CD14-positive monocyte (primary cell): ENCODE data around the gene ZNF23. TPM values are rescaled to one million over a fixed set of nuclear protein-coding genes. Genes with fewer than 3 reads are reported as not detected.

ENCODE experiments used
- DNase-seq, 3 donors: peaks; one replicate each; pipeline ENCODE4 v3.0.0-alpha.2; 2011 to 2022
- H2AFZ ChIP-seq: 2 replicates; pipeline ENCODE4 v1.6.0; 2012; ENCODE audit warnings: mild to moderate bottlenecking, low read depth, low read length, inconsistent platforms; ENCODE audit not compliant: insufficient read depth, poor library complexity, severe bottlenecking
- H3K27ac ChIP-seq, 2 donors: 1 replicate in 1 of 2; 2 replicates in 1 of 2; pipeline ENCODE4 v1.5.1; 2012 to 2013; ENCODE audit warnings: low read length in 2 of 2, control low read depth in 1 of 2, inconsistent platforms in 1 of 2, low read depth in 1 of 2, mild to moderate bottlenecking in 1 of 2
- H3K27me3 ChIP-seq, 2 donors: one replicate each; pipeline versions ENCODE4 v1.6.0 to v1.6.1; 2011 to 2013; ENCODE audit warnings: low read length in 2 of 2; ENCODE audit not compliant: control insufficient read depth in 2 of 2, insufficient read depth in 2 of 2
- H3K36me3 ChIP-seq, 2 donors: replicated peaks in 1 of 2; 1 replicate in 1 of 2; 2 replicates in 1 of 2; pipeline versions ENCODE4 v1.5.1 to v1.6.1; 2012 to 2013; ENCODE audit warnings: low read length in 2 of 2, control low read depth in 1 of 2, inconsistent platforms in 1 of 2, mild to moderate bottlenecking in 1 of 2; ENCODE audit not compliant: insufficient read depth in 2 of 2, control insufficient read depth in 1 of 2
- H3K4me1 ChIP-seq, 2 donors: 1 replicate in 1 of 2; 2 replicates in 1 of 2; pipeline versions ENCODE4 v1.5.1 to v1.6.1; 2012 to 2013; ENCODE audit warnings: low read length in 2 of 2, control low read depth in 1 of 2, inconsistent platforms in 1 of 2, mild to moderate bottlenecking in 1 of 2, moderate library complexity in 1 of 2; ENCODE audit not compliant: insufficient read depth in 2 of 2, control insufficient read depth in 1 of 2
- H3K4me2 ChIP-seq: replicated peaks from 2 replicates; pipeline ENCODE3; 2012; ENCODE audit warnings: low read length, moderate library complexity, mild to moderate bottlenecking; ENCODE audit not compliant: poor library complexity, severe bottlenecking; ENCODE audit errors: extremely low read depth
- H3K4me3 ChIP-seq, 3 experiments: fragments of 200-600 bp in 1 of 3; sonication (generic) in 1 of 3; replicated peaks in 1 of 3; 1 replicate in 2 of 3; 2 replicates in 1 of 3; pipeline ENCODE4 v1.5.1; 2011 to 2013; ENCODE audit warnings: low read length in 3 of 3, mild to moderate bottlenecking in 3 of 3, control low read depth in 2 of 3, low read depth in 2 of 3, inconsistent platforms in 1 of 3, moderate library complexity in 1 of 3
- H3K79me2 ChIP-seq: 2 replicates; pipeline ENCODE4 v1.6.0; 2012; ENCODE audit warnings: mild to moderate bottlenecking, control low read depth, inconsistent platforms, low read length, moderate library complexity; ENCODE audit not compliant: insufficient read depth
- H3K9ac ChIP-seq: 2 replicates; pipeline ENCODE4 v1.6.0; 2017; ENCODE audit warnings: low read length, mild to moderate bottlenecking; ENCODE audit not compliant: insufficient read depth, poor library complexity, severe bottlenecking
- H3K9me3 ChIP-seq, 2 donors: replicated peaks in 1 of 2; 1 replicate in 1 of 2; 2 replicates in 1 of 2; pipeline versions ENCODE4 v1.5.1 to v1.6.1; 2012 to 2013; ENCODE audit warnings: low read length in 2 of 2, control low read depth in 1 of 2; ENCODE audit not compliant: control insufficient read depth in 1 of 2, insufficient read depth in 1 of 2
- H4K20me1 ChIP-seq: 2 replicates; pipeline ENCODE4 v1.6.0; 2012; ENCODE audit warnings: mild to moderate bottlenecking, low read length, control low read depth, moderate library complexity; ENCODE audit not compliant: insufficient read depth
- H3K27ac Mint-ChIP-seq, 7 donors: one replicate each; pipeline ENCODE4 v1.8.0; 2020; ENCODE audit warnings: mild to moderate bottlenecking in 7 of 7, mixed read lengths in 7 of 7, moderate library complexity in 6 of 7, inconsistent platforms in 2 of 7
- H3K27me3 Mint-ChIP-seq, 3 donors: one replicate each; pipeline ENCODE4 v1.8.0; 2021 to 2022; ENCODE audit warnings: low read depth in 3 of 3, mild to moderate bottlenecking in 3 of 3, mixed read lengths in 3 of 3, moderate library complexity in 3 of 3, inconsistent platforms in 1 of 3
- H3K36me3 Mint-ChIP-seq, 2 donors: one replicate each; pipeline ENCODE4 v1.8.0; 2020; ENCODE audit warnings: mixed read lengths in 2 of 2, inconsistent platforms in 1 of 2, mild to moderate bottlenecking in 1 of 2
- H3K4me1 Mint-ChIP-seq: one replicate; pipeline ENCODE4 v1.8.0; 2020; ENCODE audit warnings: mild to moderate bottlenecking, mixed read lengths
- H3K4me3 Mint-ChIP-seq, 2 donors: one replicate each; pipeline ENCODE4 v1.8.0; 2020; ENCODE audit warnings: mild to moderate bottlenecking in 2 of 2, mixed read lengths in 2 of 2, moderate library complexity in 1 of 2
- H3K9me3 Mint-ChIP-seq, 7 donors: one replicate each; pipeline ENCODE4 v1.8.0; 2020 to 2022; ENCODE audit warnings: mixed read lengths in 7 of 7, mild to moderate bottlenecking in 6 of 7, moderate library complexity in 6 of 7, inconsistent platforms in 2 of 7
- WGBS: methylation state at CpG from one replicate; pipeline ENCODE4 v1.1.5; 2013; ENCODE audit warnings: missing lambda C conversion rate; ENCODE audit not compliant: insufficient coverage; 5-methylcytosine and 5-hydroxymethylcytosine counted together
- intact Hi-C, 2 donors: fragments of 100-400 bp; cut with micrococcal nuclease; formaldehyde crosslinking; loops; one replicate each; pipeline versions ENCODE4 v1.15.0 to v1.15.1; 2023
- polyA plus RNA-seq, 3 donors: library from polyadenylated mRNA; depleted of rRNA in 1 of 3; unstranded in 2 of 3; stranded (reverse) in 1 of 3; fragments of 300-500 nt in 2 of 3; fragments of >200 nt in 1 of 3; fragmentation: Illumina TruSeq in 2 of 3; gene quantifications; 1 replicate in 2 of 3; 2 replicates in 1 of 3; pipeline ENCODE4 v1.2.3, GENCODE V29; 2012 to 2021
- TF ChIP-seq, protein P1 (sequence below): fragments of 200-600 bp; IDR thresholded peaks from one replicate; pipeline ENCODE4 v1.8.0; 2022; ENCODE audit warnings: antibody characterized with exemption, mild to moderate bottlenecking

Gene ZNF23
- polyA plus RNA-seq, 3 donors = 2.1 to 3.9 (median 2.8) TPM

DNA sequence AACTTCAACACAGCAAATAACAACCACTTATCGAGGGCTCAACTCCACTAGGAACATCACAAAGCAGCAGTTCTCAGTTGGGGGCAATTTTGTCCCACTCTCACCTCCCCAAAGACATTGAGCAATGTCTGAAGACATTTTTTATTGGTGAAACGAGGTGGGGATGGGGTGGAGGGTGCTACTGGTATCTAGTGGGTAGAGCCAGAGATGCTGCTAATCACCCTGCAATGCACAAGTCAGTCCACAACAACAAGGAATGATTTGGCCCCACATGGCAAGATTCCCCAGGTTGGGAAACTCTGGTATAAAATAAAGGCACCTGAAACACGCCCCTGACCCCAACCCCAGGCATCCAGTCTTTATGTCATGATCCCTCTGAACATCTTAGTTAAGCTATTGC lies 53.5 kb downstream of the ZNF23 start:
- Histone ChIP-seq H3K9me3 (peaks cover 16 to 18% of the 10 kb centered on the region in 2 donors), H3K36me3 (no peaks in the 10 kb centered on the region), H3K4me3 (no peak overlapping the region), H3K27me3 (peaks cover 0 to 14% of the 10 kb centered on the region in 2 donors), H2AFZ (no peak overlapping the region), H3K4me2 (no peak overlapping the region), H3K9ac (no peak overlapping the region), H3K4me1 (no peaks in the 10 kb centered on the region), H4K20me1 (no peaks in the 10 kb centered on the region), H3K79me2 (no peaks in the 10 kb centered on the region), H3K27ac (no peak overlapping the region)
- Mint-ChIP-seq H3K4me3 (no peak overlapping the region), H3K27ac (no peak overlapping the region), H3K27me3 (peaks cover 21 to 57% (median 24%) of the 10 kb centered on the region in 3 donors), H3K36me3 (no peaks in the 10 kb centered on the region), H3K4me1 (peaks cover 6% of the 10 kb centered on the region), H3K9me3 (peaks cover 4 to 26% (median 17%) of the 10 kb centered on the region in 7 donors)
- intact Hi-C loops = no loop called here
- TF ChIP-seq, protein P1, sequence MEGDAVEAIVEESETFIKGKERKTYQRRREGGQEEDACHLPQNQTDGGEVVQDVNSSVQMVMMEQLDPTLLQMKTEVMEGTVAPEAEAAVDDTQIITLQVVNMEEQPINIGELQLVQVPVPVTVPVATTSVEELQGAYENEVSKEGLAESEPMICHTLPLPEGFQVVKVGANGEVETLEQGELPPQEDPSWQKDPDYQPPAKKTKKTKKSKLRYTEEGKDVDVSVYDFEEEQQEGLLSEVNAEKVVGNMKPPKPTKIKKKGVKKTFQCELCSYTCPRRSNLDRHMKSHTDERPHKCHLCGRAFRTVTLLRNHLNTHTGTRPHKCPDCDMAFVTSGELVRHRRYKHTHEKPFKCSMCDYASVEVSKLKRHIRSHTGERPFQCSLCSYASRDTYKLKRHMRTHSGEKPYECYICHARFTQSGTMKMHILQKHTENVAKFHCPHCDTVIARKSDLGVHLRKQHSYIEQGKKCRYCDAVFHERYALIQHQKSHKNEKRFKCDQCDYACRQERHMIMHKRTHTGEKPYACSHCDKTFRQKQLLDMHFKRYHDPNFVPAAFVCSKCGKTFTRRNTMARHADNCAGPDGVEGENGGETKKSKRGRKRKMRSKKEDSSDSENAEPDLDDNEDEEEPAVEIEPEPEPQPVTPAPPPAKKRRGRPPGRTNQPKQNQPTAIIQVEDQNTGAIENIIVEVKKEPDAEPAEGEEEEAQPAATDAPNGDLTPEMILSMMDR = no peak
- DNase-seq = no peak
- WGBS = 80% methylated on average over 1 of the region's 3 CpGs

GRCh38 chr16:71407731-71408130 lies 54.3 kb downstream of the ZNF23 start:
- Histone ChIP-seq H3K27me3 (peaks cover 0 to 14% of the 10 kb centered on the region in 2 donors), H3K4me2 (no peak overlapping the region), H3K79me2 (no peaks in the 10 kb centered on the region), H3K4me1 (no peaks in the 10 kb centered on the region), H3K9ac (no peak overlapping the region), H3K36me3 (no peaks in the 10 kb centered on the region), H3K27ac (no peak overlapping the region), H4K20me1 (no peaks in the 10 kb centered on the region), H3K9me3 (peaks cover 16 to 19% of the 10 kb centered on the region in 2 donors), H3K4me3 (no peak overlapping the region), H2AFZ (no peak overlapping the region)
- H3K36me3 Mint-ChIP-seq = no peaks in the 10 kb centered on the region
- no peak overlapping the region for H3K4me3 Mint-ChIP-seq
- DNase-seq = no peak
- H3K27me3 Mint-ChIP-seq = peaks cover 23 to 63% (median 24%) of the 10 kb centered on the region in 3 donors
- intact Hi-C loops = no loop called here
- H3K4me1 Mint-ChIP-seq = peaks cover 6% of the 10 kb centered on the region
- TF ChIP-seq, protein P1 = no peak
- no peak overlapping the region for H3K27ac Mint-ChIP-seq
- WGBS = 71% methylated on average over 1 of the region's 1 CpG
- peaks cover 4 to 29% (median 19%) of the 10 kb centered on the region in 7 donors for H3K9me3 Mint-ChIP-seq
